K562 (cell line): Measurements from ENCODE around the gene IP6K2. TPM values are rescaled to one million over a fixed set of nuclear protein-coding genes. Genes with fewer than 3 reads are reported as not detected.
A peak's percentile ranks its signal among the peaks of the same experiment; 100 is the strongest.

Source experiments
- BRCA1 ChIP-seq, 2 experiments: fragments of 450-650 bp in 1 of 2; sonication (generic) in 1 of 2; formaldehyde crosslinking in 1 of 2; IDR thresholded peaks; 2 replicates each; pipeline versions ENCODE4 v1.5.0 to v1.6.1; 2017 to 2020; ENCODE audit warnings: mild to moderate bottlenecking in 1 of 2, missing genetic modification reagents in 1 of 2
- JUN ChIP-seq, 2 experiments: sonication (generic) in 1 of 2; formaldehyde crosslinking in 1 of 2; IDR thresholded peaks; 2 replicates each; pipeline versions ENCODE4 v1.6.1 to v1.8.0; 2012 to 2022; ENCODE audit warnings: borderline replicate concordance in 2 of 2, mild to moderate bottlenecking in 2 of 2, improper control_type of control experiment in 1 of 2, low read depth in 1 of 2, low read length in 1 of 2, missing genetic modification reagents in 1 of 2
- RCOR1 ChIP-seq, 2 experiments: IDR thresholded peaks; 2 replicates each; pipeline ENCODE4 v1.6.1; 2012; ENCODE audit warnings: low read depth in 2 of 2, low read length in 2 of 2, borderline replicate concordance in 1 of 2, improper control_type of control experiment in 1 of 2
- TBP ChIP-seq: optimal IDR thresholded peaks from 2 replicates; pipeline ENCODE3; 2011; ENCODE audit warnings: low read depth, low read length, improper control_type of control experiment
- ZBTB1 ChIP-seq: sonication (generic); formaldehyde crosslinking; IDR thresholded peaks from 2 replicates; pipeline ENCODE4 v1.8.1; 2023; ENCODE audit warnings: missing genetic modification reagents, low read depth, mild to moderate bottlenecking, borderline replicate concordance
- ZNF174 ChIP-seq: fragments of 250-450 bp; sonication (Bioruptor Pico); IDR thresholded peaks from 2 replicates; pipeline ENCODE4 v1.4.0; 2020; ENCODE audit warnings: mild to moderate bottlenecking
- ZNF217 ChIP-seq: sonication (generic); formaldehyde crosslinking; IDR thresholded peaks from 2 replicates; pipeline ENCODE4 v1.8.0; 2022; ENCODE audit warnings: mild to moderate bottlenecking, missing genetic modification reagents
- ZNF584 ChIP-seq: fragments of 200-800 bp; sonication (Bioruptor generic); IDR thresholded peaks from 2 replicates; pipeline ENCODE4 v1.6.1; 2016; ENCODE audit warnings: low read depth, mild to moderate bottlenecking, missing genetic modification characterization, missing compliant biosample characterization
- polyA plus RNA-seq, 8 experiments: library from polyadenylated mRNA; depleted of rRNA in 4 of 8; stranded (reverse) in 5 of 8; unstranded in 3 of 8; fragments of >200 nt; fragmentation: Nextera tagmentation in 2 of 8; fragmentation: Illumina TruSeq in 1 of 8; extraction: Ambion mirVana in 2 of 8; extraction: Trizol in 1 of 8; gene quantifications; 2 replicates each; pipeline versions ENCODE4 v1.2.1 to v1.2.3, GENCODE V29; 2011 to 2014; ENCODE audit warnings: inconsistent platforms in 1 of 8, missing spikeins in 1 of 8
- total RNA-seq, 7 experiments: library from RNA; depleted of rRNA in 6 of 7; stranded (reverse); fragments of >200 nt in 6 of 7; fragmentation: Illumina TruSeq in 2 of 7; extraction: Trizol in 2 of 7; gene quantifications; 2 replicates each; pipeline versions ENCODE4 v1.2.1 to v1.2.3, GENCODE V29; 2011 to 2021; ENCODE audit warnings: low replicate concordance in 1 of 7
- TF ChIP-seq, protein P1 (sequence below): fragments of 450-650 bp; IDR thresholded peaks from 2 replicates; pipeline ENCODE4 v1.6.1; 2016; ENCODE audit warnings: mild to moderate bottlenecking, moderate library complexity
- TF ChIP-seq, protein P2 (sequence below): fragments of 250-450 bp; sonication (Bioruptor Pico); IDR thresholded peaks from 2 replicates; pipeline ENCODE4 v1.8.0; 2021; ENCODE audit warnings: borderline replicate concordance, mild to moderate bottlenecking, moderate library complexity; ENCODE audit not compliant: poor library complexity, severe bottlenecking
- TF ChIP-seq, protein P3 (sequence below): sonication (generic); formaldehyde crosslinking; IDR thresholded peaks from 2 replicates; pipeline ENCODE4 v1.8.0; 2022; ENCODE audit warnings: missing genetic modification reagents, mild to moderate bottlenecking, borderline replicate concordance

The IP6K2 gene
- total and polyA plus RNA-seq, 9 of the 15 experiments (the other 6 are each of a cell fraction or from before 2014, with no cell fraction given), result 19.6 to 78.1 (median 48.0) TPM

DNA sequence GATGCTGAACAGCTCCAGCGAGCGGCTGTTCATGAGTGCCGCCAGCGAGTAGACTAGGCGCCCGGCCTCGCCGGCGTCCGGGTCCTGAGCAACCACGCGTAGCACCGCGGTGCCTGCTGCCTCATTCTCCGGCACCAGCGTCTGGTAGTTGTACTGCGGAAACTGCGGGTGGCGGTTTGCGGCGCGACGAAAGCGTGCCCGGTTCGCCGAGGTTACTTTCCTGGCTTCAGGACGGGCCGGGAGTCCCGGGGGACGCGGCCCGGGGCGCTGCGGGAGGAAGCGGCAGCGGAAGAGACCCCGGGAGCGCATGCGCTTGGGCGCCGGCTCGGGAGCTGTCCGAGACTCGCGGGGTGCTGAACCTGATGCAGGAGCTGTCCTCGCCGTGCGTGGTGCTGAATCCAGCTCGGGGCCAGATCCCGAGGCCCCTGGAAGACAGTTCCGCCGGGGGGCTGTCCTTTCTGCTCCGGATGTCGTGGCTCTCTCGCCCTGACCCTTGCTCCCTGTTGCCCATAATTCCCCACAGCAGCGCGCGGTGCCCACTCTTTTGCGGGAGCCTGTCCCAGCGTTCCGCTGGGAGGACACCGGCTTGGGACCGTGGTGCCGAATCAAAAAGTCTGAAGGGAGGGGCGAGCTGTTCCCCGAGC lies 55.4 kb downstream of the IP6K2 start (continued):
- TF ChIP-seq, protein P1, sequence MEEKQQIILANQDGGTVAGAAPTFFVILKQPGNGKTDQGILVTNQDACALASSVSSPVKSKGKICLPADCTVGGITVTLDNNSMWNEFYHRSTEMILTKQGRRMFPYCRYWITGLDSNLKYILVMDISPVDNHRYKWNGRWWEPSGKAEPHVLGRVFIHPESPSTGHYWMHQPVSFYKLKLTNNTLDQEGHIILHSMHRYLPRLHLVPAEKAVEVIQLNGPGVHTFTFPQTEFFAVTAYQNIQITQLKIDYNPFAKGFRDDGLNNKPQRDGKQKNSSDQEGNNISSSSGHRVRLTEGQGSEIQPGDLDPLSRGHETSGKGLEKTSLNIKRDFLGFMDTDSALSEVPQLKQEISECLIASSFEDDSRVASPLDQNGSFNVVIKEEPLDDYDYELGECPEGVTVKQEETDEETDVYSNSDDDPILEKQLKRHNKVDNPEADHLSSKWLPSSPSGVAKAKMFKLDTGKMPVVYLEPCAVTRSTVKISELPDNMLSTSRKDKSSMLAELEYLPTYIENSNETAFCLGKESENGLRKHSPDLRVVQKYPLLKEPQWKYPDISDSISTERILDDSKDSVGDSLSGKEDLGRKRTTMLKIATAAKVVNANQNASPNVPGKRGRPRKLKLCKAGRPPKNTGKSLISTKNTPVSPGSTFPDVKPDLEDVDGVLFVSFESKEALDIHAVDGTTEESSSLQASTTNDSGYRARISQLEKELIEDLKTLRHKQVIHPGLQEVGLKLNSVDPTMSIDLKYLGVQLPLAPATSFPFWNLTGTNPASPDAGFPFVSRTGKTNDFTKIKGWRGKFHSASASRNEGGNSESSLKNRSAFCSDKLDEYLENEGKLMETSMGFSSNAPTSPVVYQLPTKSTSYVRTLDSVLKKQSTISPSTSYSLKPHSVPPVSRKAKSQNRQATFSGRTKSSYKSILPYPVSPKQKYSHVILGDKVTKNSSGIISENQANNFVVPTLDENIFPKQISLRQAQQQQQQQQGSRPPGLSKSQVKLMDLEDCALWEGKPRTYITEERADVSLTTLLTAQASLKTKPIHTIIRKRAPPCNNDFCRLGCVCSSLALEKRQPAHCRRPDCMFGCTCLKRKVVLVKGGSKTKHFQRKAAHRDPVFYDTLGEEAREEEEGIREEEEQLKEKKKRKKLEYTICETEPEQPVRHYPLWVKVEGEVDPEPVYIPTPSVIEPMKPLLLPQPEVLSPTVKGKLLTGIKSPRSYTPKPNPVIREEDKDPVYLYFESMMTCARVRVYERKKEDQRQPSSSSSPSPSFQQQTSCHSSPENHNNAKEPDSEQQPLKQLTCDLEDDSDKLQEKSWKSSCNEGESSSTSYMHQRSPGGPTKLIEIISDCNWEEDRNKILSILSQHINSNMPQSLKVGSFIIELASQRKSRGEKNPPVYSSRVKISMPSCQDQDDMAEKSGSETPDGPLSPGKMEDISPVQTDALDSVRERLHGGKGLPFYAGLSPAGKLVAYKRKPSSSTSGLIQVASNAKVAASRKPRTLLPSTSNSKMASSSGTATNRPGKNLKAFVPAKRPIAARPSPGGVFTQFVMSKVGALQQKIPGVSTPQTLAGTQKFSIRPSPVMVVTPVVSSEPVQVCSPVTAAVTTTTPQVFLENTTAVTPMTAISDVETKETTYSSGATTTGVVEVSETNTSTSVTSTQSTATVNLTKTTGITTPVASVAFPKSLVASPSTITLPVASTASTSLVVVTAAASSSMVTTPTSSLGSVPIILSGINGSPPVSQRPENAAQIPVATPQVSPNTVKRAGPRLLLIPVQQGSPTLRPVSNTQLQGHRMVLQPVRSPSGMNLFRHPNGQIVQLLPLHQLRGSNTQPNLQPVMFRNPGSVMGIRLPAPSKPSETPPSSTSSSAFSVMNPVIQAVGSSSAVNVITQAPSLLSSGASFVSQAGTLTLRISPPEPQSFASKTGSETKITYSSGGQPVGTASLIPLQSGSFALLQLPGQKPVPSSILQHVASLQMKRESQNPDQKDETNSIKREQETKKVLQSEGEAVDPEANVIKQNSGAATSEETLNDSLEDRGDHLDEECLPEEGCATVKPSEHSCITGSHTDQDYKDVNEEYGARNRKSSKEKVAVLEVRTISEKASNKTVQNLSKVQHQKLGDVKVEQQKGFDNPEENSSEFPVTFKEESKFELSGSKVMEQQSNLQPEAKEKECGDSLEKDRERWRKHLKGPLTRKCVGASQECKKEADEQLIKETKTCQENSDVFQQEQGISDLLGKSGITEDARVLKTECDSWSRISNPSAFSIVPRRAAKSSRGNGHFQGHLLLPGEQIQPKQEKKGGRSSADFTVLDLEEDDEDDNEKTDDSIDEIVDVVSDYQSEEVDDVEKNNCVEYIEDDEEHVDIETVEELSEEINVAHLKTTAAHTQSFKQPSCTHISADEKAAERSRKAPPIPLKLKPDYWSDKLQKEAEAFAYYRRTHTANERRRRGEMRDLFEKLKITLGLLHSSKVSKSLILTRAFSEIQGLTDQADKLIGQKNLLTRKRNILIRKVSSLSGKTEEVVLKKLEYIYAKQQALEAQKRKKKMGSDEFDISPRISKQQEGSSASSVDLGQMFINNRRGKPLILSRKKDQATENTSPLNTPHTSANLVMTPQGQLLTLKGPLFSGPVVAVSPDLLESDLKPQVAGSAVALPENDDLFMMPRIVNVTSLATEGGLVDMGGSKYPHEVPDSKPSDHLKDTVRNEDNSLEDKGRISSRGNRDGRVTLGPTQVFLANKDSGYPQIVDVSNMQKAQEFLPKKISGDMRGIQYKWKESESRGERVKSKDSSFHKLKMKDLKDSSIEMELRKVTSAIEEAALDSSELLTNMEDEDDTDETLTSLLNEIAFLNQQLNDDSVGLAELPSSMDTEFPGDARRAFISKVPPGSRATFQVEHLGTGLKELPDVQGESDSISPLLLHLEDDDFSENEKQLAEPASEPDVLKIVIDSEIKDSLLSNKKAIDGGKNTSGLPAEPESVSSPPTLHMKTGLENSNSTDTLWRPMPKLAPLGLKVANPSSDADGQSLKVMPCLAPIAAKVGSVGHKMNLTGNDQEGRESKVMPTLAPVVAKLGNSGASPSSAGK, result no peak
- TF ChIP-seq ZBTB1 (CRISPR knock-in tag) (peak; percentile 95), TBP (no peak), RCOR1 (IDR thresholded peaks at IDR 0.05; ENCODE audit: borderline replicate concordance in 1 of 2, low read depth in 2 of 2, low read length in 2 of 2) (peak in 1 of 2 experiments; percentile 93; a peak in 2 of 4 replicates), JUN (IDR thresholded peaks at IDR 0.05; ENCODE audit: borderline replicate concordance, low read depth, low read length) (no peak), JUN (CRISPR knock-in tag; IDR thresholded peaks at IDR 0.05; ENCODE audit: borderline replicate concordance) (peak; percentile 96), ZNF584 (peak; percentile 93), ZNF174 (CRISPR knock-in tag) (no peak), BRCA1 (IDR thresholded peaks at IDR 0.05) (no peak), BRCA1 (CRISPR knock-in tag; IDR thresholded peaks at IDR 0.05) (peak; percentile 99), ZNF217 (CRISPR knock-in tag) (peak; percentile 90)
- TF ChIP-seq, protein P2, sequence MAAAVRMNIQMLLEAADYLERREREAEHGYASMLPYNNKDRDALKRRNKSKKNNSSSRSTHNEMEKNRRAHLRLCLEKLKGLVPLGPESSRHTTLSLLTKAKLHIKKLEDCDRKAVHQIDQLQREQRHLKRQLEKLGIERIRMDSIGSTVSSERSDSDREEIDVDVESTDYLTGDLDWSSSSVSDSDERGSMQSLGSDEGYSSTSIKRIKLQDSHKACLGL (CRISPR knock-in tag), result peak; percentile 53
- TF ChIP-seq, protein P3, sequence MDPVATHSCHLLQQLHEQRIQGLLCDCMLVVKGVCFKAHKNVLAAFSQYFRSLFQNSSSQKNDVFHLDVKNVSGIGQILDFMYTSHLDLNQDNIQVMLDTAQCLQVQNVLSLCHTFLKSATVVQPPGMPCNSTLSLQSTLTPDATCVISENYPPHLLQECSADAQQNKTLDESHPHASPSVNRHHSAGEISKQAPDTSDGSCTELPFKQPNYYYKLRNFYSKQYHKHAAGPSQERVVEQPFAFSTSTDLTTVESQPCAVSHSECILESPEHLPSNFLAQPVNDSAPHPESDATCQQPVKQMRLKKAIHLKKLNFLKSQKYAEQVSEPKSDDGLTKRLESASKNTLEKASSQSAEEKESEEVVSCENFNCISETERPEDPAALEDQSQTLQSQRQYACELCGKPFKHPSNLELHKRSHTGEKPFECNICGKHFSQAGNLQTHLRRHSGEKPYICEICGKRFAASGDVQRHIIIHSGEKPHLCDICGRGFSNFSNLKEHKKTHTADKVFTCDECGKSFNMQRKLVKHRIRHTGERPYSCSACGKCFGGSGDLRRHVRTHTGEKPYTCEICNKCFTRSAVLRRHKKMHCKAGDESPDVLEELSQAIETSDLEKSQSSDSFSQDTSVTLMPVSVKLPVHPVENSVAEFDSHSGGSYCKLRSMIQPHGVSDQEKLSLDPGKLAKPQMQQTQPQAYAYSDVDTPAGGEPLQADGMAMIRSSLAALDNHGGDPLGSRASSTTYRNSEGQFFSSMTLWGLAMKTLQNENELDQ (CRISPR knock-in tag), result peak; percentile 99
